HEK293 (cell line): ENCODE data around the gene IARS1.

Experiments
- CTCF ChIA-PET: fragments of 350-600 bp; formaldehyde crosslinking; extraction: SDS; loops from one replicate; lab custom pipeline; 2021; ENCODE audit warnings: antibody characterized with exemption; lab: Yijun Ruan, JAX
- POLR2A ChIA-PET: fragments of 300-600 bp; formaldehyde crosslinking; extraction: SDS; loops from one replicate; lab custom pipeline; 2020; ENCODE audit warnings: antibody characterized with exemption, inconsistent platforms; lab: Yijun Ruan, JAX
- H3K27ac ChIP-seq: fragments of 200-500 bp; sonication (Bioruptor generic); 2 replicates; pipeline ENCODE4 v1.5.1; 2014; ENCODE audit warnings: low read depth, low read length, control low read depth, inconsistent platforms; ENCODE audit errors: extremely low read depth
- H3K36me3 ChIP-seq, 2 experiments: fragments of 200-500 bp in 1 of 2; sonication (Bioruptor generic) in 1 of 2; 1 replicate in 1 of 2; 2 replicates in 1 of 2; pipeline ENCODE4 v1.5.1; 2014 to 2017; ENCODE audit warnings: inconsistent platforms in 2 of 2, low read length in 2 of 2; ENCODE audit not compliant: control insufficient read depth in 2 of 2, insufficient read depth in 1 of 2
- H3K4me1 ChIP-seq: fragments of 200-500 bp; sonication (Bioruptor generic); 2 replicates; pipeline ENCODE4 v1.5.1; 2014; ENCODE audit warnings: mild to moderate bottlenecking, low read length, inconsistent platforms; ENCODE audit not compliant: control insufficient read depth, insufficient read depth
- H3K4me3 ChIP-seq: 2 replicates; pipeline ENCODE4 v1.5.1; 2011; ENCODE audit warnings: low read depth, mild to moderate bottlenecking, control low read depth, low read length, moderate library complexity
- H3K9me3 ChIP-seq: fragments of 200-500 bp; sonication (Bioruptor generic); 2 replicates; pipeline ENCODE4 v1.5.1; 2014; ENCODE audit warnings: low read depth, low read length, inconsistent platforms; ENCODE audit not compliant: control insufficient read depth, insufficient read depth
- GFI1B ChIP-seq: fragments of 450-650 bp; formaldehyde crosslinking; IDR thresholded peaks from 2 replicates; pipeline ENCODE4 v1.5.1; 2016; ENCODE audit warnings: missing biosample characterization, missing genetic modification characterization
- MEIS1 ChIP-seq: sonication (generic); formaldehyde crosslinking; IDR thresholded peaks from 2 replicates; pipeline ENCODE4 v1.8.1; 2022; ENCODE audit warnings: missing genetic modification reagents, mild to moderate bottlenecking, borderline replicate concordance
- SCRT1 ChIP-seq: fragments of 450-650 bp; formaldehyde crosslinking; IDR thresholded peaks from 2 replicates; pipeline ENCODE4 v1.5.1; 2016; ENCODE audit warnings: missing biosample characterization, missing genetic modification characterization, borderline replicate concordance
- SCRT2 ChIP-seq: fragments of 450-650 bp; formaldehyde crosslinking; IDR thresholded peaks from 2 replicates; pipeline ENCODE4 v1.5.1; 2016; ENCODE audit warnings: missing biosample characterization, missing genetic modification characterization
- ZFP3 ChIP-seq: fragments of 450-650 bp; formaldehyde crosslinking; IDR thresholded peaks from 2 replicates; pipeline ENCODE4 v1.5.1; 2016; ENCODE audit warnings: low read depth, missing biosample characterization, missing genetic modification characterization
- ZNF114 ChIP-seq: fragments of 450-650 bp; formaldehyde crosslinking; IDR thresholded peaks from 2 replicates; pipeline ENCODE4 v1.5.0; 2017; ENCODE audit warnings: missing biosample characterization, missing genetic modification characterization
- ZNF221 ChIP-seq: fragments of 450-650 bp; formaldehyde crosslinking; IDR thresholded peaks from 2 replicates; pipeline ENCODE4 v1.5.1; 2017; ENCODE audit warnings: missing biosample characterization, missing genetic modification characterization, borderline replicate concordance
- ZNF266 ChIP-seq: fragments of 450-650 bp; formaldehyde crosslinking; IDR thresholded peaks from 2 replicates; pipeline ENCODE4 v1.5.1; 2016; ENCODE audit warnings: missing biosample characterization, missing genetic modification characterization, low read depth
- ZNF335 ChIP-seq: fragments of 450-650 bp; formaldehyde crosslinking; conservative IDR thresholded peaks from 2 replicates; pipeline ENCODE4 v1.5.1; 2016; ENCODE audit warnings: missing biosample characterization, missing genetic modification characterization
- ZNF660 ChIP-seq: fragments of 450-650 bp; IDR thresholded peaks from 2 replicates; pipeline ENCODE4 v1.5.1; 2018; ENCODE audit warnings: missing biosample characterization, mild to moderate bottlenecking, missing genetic modification characterization
- ZNF664 ChIP-seq: fragments of 450-650 bp; formaldehyde crosslinking; IDR thresholded peaks from 2 replicates; pipeline ENCODE4 v1.5.1; 2016; ENCODE audit warnings: missing biosample characterization, missing genetic modification characterization
- ZSCAN30 ChIP-seq: fragments of 450-650 bp; IDR thresholded peaks from 2 replicates; pipeline ENCODE4 v1.5.1; 2018; ENCODE audit warnings: missing biosample characterization, mild to moderate bottlenecking, missing genetic modification characterization, moderate library complexity
- TF ChIP-seq, protein P1 (sequence below): fragments of 450-650 bp; formaldehyde crosslinking; IDR thresholded peaks from 2 replicates; pipeline ENCODE4 v1.5.1; 2017; ENCODE audit warnings: missing biosample characterization, mild to moderate bottlenecking, missing genetic modification characterization, moderate library complexity
- TF ChIP-seq, protein P2 (sequence below): fragments of 450-650 bp; formaldehyde crosslinking; IDR thresholded peaks from 2 replicates; pipeline ENCODE4 v1.5.1; 2017; ENCODE audit warnings: missing biosample characterization, missing genetic modification characterization
- TF ChIP-seq, protein P3 (sequence below): fragments of 450-650 bp; formaldehyde crosslinking; IDR thresholded peaks from 2 replicates; pipeline ENCODE4 v1.5.1; 2016; ENCODE audit warnings: missing biosample characterization, missing genetic modification characterization
- TF ChIP-seq, protein P4 (sequence below): fragments of 450-650 bp; IDR thresholded peaks from 2 replicates; pipeline ENCODE4 v1.5.1; 2018; ENCODE audit warnings: missing biosample characterization, mild to moderate bottlenecking, missing genetic modification characterization
- TF ChIP-seq, protein P5 (sequence below): fragments of 450-650 bp; formaldehyde crosslinking; IDR thresholded peaks from 2 replicates; pipeline ENCODE4 v1.5.1; 2017; ENCODE audit warnings: missing biosample characterization, missing genetic modification characterization
- TF ChIP-seq, protein P6 (sequence below): fragments of 450-650 bp; formaldehyde crosslinking; optimal IDR thresholded peaks from 2 replicates; pipeline ENCODE3; 2016; ENCODE audit warnings: missing biosample characterization, mild to moderate bottlenecking, missing genetic modification characterization

The IARS1 gene

DNA sequence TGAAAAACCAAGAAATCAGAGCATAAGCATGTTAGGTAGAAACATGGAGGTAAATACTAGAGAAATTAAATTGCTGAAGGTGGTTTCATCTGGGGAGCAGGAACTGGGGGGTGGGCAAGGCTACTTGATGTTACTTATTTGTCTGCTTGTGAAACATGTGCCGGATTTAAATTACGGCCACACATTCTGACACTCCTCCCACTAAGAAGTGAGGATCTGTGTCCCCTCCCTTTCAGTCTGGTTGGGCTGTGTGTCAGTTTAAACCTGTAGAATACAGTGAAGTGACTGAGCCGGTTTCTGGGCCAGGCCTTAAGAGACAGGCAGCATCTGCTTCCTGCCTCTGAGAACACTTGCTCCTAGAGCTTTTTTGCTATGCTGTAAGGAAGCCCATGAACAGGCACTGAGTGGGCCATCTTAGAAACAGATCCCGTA is 2.3 kb upstream of the IARS1 start:
- H3K36me3 ChIP-seq: peaks cover 20 to 45% of the 10 kb centered on the region in 2 experiments
- TF ChIP-seq ZNF114 (tag by site-specific recombination) (no peak), ZNF664 (peak; percentile 45; the same call in 1 of the 2 replicates), ZNF660 (tag by site-specific recombination) (no peak), ZSCAN30 (no peak), SCRT1 (tag by site-specific recombination) (0 out of 2 replicates have a peak, but pooled peaks have one; percentile 28), ZFP3 (tag by site-specific recombination) (no peak), ZNF221 (tag by site-specific recombination) (no peak), ZNF266 (tag by site-specific recombination) (no peak), ZNF335 (tag by site-specific recombination) (peak; percentile 80), MEIS1 (CRISPR knock-in tag) (no peak), SCRT2 (tag by site-specific recombination) (peak; percentile 92), GFI1B (tag by site-specific recombination) (no peak)
- TF ChIP-seq, protein P1, sequence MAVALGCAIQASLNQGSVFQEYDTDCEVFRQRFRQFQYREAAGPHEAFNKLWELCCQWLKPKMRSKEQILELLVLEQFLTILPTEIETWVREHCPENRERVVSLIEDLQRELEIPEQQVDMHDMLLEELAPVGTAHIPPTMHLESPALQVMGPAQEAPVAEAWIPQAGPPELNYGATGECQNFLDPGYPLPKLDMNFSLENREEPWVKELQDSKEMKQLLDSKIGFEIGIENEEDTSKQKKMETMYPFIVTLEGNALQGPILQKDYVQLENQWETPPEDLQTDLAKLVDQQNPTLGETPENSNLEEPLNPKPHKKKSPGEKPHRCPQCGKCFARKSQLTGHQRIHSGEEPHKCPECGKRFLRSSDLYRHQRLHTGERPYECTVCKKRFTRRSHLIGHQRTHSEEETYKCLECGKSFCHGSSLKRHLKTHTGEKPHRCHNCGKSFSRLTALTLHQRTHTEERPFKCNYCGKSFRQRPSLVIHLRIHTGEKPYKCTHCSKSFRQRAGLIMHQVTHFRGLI (tag by site-specific recombination): peak; percentile 88
- TF ChIP-seq, protein P2, sequence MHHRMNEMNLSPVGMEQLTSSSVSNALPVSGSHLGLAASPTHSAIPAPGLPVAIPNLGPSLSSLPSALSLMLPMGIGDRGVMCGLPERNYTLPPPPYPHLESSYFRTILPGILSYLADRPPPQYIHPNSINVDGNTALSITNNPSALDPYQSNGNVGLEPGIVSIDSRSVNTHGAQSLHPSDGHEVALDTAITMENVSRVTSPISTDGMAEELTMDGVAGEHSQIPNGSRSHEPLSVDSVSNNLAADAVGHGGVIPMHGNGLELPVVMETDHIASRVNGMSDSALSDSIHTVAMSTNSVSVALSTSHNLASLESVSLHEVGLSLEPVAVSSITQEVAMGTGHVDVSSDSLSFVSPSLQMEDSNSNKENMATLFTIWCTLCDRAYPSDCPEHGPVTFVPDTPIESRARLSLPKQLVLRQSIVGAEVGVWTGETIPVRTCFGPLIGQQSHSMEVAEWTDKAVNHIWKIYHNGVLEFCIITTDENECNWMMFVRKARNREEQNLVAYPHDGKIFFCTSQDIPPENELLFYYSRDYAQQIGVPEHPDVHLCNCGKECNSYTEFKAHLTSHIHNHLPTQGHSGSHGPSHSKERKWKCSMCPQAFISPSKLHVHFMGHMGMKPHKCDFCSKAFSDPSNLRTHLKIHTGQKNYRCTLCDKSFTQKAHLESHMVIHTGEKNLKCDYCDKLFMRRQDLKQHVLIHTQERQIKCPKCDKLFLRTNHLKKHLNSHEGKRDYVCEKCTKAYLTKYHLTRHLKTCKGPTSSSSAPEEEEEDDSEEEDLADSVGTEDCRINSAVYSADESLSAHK: peak; percentile 93
- TF ChIP-seq, protein P3, sequence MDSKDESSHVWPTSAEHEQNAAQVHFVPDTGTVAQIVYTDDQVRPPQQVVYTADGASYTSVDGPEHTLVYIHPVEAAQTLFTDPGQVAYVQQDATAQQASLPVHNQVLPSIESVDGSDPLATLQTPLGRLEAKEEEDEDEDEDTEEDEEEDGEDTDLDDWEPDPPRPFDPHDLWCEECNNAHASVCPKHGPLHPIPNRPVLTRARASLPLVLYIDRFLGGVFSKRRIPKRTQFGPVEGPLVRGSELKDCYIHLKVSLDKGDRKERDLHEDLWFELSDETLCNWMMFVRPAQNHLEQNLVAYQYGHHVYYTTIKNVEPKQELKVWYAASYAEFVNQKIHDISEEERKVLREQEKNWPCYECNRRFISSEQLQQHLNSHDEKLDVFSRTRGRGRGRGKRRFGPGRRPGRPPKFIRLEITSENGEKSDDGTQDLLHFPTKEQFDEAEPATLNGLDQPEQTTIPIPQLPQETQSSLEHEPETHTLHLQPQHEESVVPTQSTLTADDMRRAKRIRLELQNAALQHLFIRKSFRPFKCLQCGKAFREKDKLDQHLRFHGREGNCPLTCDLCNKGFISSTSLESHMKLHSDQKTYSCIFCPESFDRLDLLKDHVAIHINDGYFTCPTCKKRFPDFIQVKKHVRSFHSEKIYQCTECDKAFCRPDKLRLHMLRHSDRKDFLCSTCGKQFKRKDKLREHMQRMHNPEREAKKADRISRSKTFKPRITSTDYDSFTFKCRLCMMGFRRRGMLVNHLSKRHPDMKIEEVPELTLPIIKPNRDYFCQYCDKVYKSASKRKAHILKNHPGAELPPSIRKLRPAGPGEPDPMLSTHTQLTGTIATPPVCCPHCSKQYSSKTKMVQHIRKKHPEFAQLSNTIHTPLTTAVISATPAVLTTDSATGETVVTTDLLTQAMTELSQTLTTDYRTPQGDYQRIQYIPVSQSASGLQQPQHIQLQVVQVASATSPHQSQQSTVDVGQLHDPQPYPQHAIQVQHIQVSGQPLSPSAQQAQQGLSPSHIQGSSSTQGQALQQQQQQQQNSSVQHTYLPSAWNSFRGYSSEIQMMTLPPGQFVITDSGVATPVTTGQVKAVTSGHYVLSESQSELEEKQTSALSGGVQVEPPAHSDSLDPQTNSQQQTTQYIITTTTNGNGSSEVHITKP (tag by site-specific recombination): peak; percentile 43; the same call in 1 of the 2 replicates
- TF ChIP-seq, protein P4, sequence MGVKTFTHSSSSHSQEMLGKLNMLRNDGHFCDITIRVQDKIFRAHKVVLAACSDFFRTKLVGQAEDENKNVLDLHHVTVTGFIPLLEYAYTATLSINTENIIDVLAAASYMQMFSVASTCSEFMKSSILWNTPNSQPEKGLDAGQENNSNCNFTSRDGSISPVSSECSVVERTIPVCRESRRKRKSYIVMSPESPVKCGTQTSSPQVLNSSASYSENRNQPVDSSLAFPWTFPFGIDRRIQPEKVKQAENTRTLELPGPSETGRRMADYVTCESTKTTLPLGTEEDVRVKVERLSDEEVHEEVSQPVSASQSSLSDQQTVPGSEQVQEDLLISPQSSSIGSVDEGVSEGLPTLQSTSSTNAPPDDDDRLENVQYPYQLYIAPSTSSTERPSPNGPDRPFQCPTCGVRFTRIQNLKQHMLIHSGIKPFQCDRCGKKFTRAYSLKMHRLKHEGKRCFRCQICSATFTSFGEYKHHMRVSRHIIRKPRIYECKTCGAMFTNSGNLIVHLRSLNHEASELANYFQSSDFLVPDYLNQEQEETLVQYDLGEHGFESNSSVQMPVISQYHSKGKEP: no peak
- TF ChIP-seq, protein P5, sequence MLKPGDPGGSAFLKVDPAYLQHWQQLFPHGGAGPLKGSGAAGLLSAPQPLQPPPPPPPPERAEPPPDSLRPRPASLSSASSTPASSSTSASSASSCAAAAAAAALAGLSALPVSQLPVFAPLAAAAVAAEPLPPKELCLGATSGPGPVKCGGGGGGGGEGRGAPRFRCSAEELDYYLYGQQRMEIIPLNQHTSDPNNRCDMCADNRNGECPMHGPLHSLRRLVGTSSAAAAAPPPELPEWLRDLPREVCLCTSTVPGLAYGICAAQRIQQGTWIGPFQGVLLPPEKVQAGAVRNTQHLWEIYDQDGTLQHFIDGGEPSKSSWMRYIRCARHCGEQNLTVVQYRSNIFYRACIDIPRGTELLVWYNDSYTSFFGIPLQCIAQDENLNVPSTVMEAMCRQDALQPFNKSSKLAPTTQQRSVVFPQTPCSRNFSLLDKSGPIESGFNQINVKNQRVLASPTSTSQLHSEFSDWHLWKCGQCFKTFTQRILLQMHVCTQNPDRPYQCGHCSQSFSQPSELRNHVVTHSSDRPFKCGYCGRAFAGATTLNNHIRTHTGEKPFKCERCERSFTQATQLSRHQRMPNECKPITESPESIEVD (tag by site-specific recombination): no peak
- TF ChIP-seq, protein P6, sequence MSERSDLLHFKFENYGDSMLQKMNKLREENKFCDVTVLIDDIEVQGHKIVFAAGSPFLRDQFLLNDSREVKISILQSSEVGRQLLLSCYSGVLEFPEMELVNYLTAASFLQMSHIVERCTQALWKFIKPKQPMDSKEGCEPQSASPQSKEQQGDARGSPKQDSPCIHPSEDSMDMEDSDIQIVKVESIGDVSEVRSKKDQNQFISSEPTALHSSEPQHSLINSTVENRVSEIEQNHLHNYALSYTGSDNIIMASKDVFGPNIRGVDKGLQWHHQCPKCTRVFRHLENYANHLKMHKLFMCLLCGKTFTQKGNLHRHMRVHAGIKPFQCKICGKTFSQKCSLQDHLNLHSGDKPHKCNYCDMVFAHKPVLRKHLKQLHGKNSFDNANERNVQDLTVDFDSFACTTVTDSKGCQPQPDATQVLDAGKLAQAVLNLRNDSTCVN (tag by site-specific recombination): no peak
- TF ChIP-seq, all 188 proteins: peak for 7
- ChIA-PET POLR2A (interaction anchor here (1.0 kb wide), 1 partner anchor 30 kb away, joined by 3 read pairs; the partner anchor contains the start of gene CENPP), CTCF (interaction anchor here (0.5 to 1.3 kb wide), 2 partner anchors 148 to 155 kb away, joined by 4 to 6 read pairs; no protein-coding TSS in a partner anchor)
- Histone ChIP-seq H3K27ac (peak overlapping the region; percentile 4; the same call in 1 of the 2 replicates), H3K4me1 (no peaks in the 10 kb centered on the region; the same call in 1 of the 2 replicates), H3K4me3 (no peak overlapping the region), H3K9me3 (no peaks in the 10 kb centered on the region)
